ENCODE results near the gene CTNNA3.

CTNNA3 gene

GRCh38 chr10:65911151-65911835 is 1784.7 kb downstream of the CTNNA3 start:
- TF ChIP-seq, protein P1, sequence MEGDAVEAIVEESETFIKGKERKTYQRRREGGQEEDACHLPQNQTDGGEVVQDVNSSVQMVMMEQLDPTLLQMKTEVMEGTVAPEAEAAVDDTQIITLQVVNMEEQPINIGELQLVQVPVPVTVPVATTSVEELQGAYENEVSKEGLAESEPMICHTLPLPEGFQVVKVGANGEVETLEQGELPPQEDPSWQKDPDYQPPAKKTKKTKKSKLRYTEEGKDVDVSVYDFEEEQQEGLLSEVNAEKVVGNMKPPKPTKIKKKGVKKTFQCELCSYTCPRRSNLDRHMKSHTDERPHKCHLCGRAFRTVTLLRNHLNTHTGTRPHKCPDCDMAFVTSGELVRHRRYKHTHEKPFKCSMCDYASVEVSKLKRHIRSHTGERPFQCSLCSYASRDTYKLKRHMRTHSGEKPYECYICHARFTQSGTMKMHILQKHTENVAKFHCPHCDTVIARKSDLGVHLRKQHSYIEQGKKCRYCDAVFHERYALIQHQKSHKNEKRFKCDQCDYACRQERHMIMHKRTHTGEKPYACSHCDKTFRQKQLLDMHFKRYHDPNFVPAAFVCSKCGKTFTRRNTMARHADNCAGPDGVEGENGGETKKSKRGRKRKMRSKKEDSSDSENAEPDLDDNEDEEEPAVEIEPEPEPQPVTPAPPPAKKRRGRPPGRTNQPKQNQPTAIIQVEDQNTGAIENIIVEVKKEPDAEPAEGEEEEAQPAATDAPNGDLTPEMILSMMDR (IDR thresholded peaks at IDR 0.05; ENCODE audit: low read depth, low read length): no peak
- H3K4me3 ChIP-seq (ENCODE audit: low read depth, low read length): no peak overlapping the region

GRCh38 chr10:65910209-65910608 is 1785.8 kb downstream of the CTNNA3 start:
- TF ChIP-seq, protein P1 (IDR thresholded peaks at IDR 0.05; ENCODE audit: low read depth, low read length): no peak

GRCh38 chr10:65907199-65907712 is 1788.7 kb downstream of the CTNNA3 start:
- H3K4me3 ChIP-seq (ENCODE audit: low read depth, low read length): no peak overlapping the region
- TF ChIP-seq, protein P1 (IDR thresholded peaks at IDR 0.05; ENCODE audit: low read depth, low read length): no peak

More at GRCh38 chr10:65910209-65910608, 1785.8 kb downstream of the CTNNA3 start:
- no peak overlapping the region for H3K4me3 ChIP-seq (ENCODE audit: low read depth, low read length)

- no peak overlapping the region for H3K4me3 ChIP-seq (ENCODE audit: low read depth, low read length)
- TF ChIP-seq, protein P1 (IDR thresholded peaks at IDR 0.05; ENCODE audit: low read depth, low read length): no peak
Measured at GRCh38 chr10:65903620-65904019, 1792.4 kb downstream of the CTNNA3 start.

GRCh38 chr10:65900271-65900670 is 1795.7 kb downstream of the CTNNA3 start:
- TF ChIP-seq, protein P1 (IDR thresholded peaks at IDR 0.05; ENCODE audit: low read depth, low read length): no peak
- H3K4me3 ChIP-seq (ENCODE audit: low read depth, low read length): no peak overlapping the region

DNA sequence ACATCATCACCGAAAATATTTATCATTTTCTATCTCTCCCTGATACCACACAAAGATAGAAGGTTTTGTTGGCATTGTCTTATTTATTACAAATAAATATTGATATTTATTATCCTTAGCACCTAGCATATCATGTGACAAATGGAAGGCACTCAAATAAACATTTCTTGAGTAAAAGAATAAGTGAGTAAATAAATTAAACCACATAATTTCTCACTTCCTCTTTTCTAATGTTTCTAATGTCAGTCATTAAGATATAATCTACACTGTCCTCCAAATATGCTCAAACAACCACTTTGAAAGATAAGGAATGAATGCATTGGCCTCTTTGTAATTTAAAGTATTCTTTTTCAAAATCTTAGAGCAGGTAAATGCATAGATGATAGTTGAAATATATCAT is 1797.9 kb downstream of the CTNNA3 start:
- TF ChIP-seq, protein P1 (IDR thresholded peaks at IDR 0.05; ENCODE audit: low read depth, low read length): no peak
- no peak overlapping the region for H3K4me3 ChIP-seq (ENCODE audit: low read depth, low read length)

- no peak overlapping the region for H3K4me3 ChIP-seq (ENCODE audit: low read depth, low read length)
Measured at GRCh38 chr10:65894961-65895360, 1801.0 kb downstream of the CTNNA3 start.

More at GRCh38 chr10:65894961-65895360, 1801.0 kb downstream of the CTNNA3 start:
- TF ChIP-seq, protein P1 (IDR thresholded peaks at IDR 0.05; ENCODE audit: low read depth, low read length): no peak
